K562 (cell line): Measurements from ENCODE around the gene FGF4. TPM values are rescaled to one million over a fixed set of nuclear protein-coding genes. Genes with fewer than 3 reads are reported as not detected.

Experiments used
- ATAC-seq: fragments of 200-7000 bp; cut with Tn5 transposase; 3 replicates; pipeline ENCODE4 v1.9.1; 2020; ENCODE audit warnings: moderate library complexity
- BruUV-seq: library from RNA; stranded (reverse); fragments of 400-500 nt; replicated peaks from 2 replicates; lab custom pipeline; 2021; lab: Mats Ljungman, UMichigan
- CTCF ChIA-PET: fragments of 300-600 bp; formaldehyde crosslinking; extraction: SDS; loops from one replicate; lab custom pipeline; 2021; ENCODE audit warnings: low intra/inter-chr PET ratio; lab: Yijun Ruan, JAX
- POLR2A ChIA-PET: fragments of 300-600, 350-650 bp; sonication (Branson Sonifier 250); formaldehyde crosslinking; extraction: SDS; loops from one replicate; lab custom pipeline; 2021; ENCODE audit warnings: antibody characterized with exemption, inconsistent platforms; lab: Yijun Ruan, JAX
- DNase-seq, 4 experiments: peaks; one replicate each; pipeline versions ENCODE4 v3.0.0 to v3.0.0-alpha.2; 2011 to 2018; ENCODE audit warnings: low spot score in 3 of 4, mixed read lengths in 3 of 4; ENCODE audit errors: extremely low read depth in 1 of 4
- FAIRE-seq: peaks from 2 replicates; lab custom pipeline; 2011; peaks lifted over from hg19 to GRCh38; lab: Jason Lieb, UNC
- H2AFZ ChIP-seq: 2 replicates; pipeline ENCODE4 v1.6.0; 2011; ENCODE audit warnings: low read depth, low read length, control low read depth, inconsistent platforms
- H3K27ac ChIP-seq: fragments of 200-600 bp; 3 replicates; pipeline ENCODE4 v1.8.0; 2011; ENCODE audit warnings: low read depth, mild to moderate bottlenecking, control low read depth, inconsistent platforms, low read length, moderate library complexity, mixed read lengths; ENCODE audit errors: extremely low read depth
- H3K27me3 ChIP-seq, 2 experiments: fragments of 300-600 bp in 1 of 2; 2 replicates in 1 of 2; 3 replicates in 1 of 2; pipeline versions ENCODE4 v1.6.0 to v1.8.0; 2011; ENCODE audit warnings: inconsistent platforms in 2 of 2, low read length in 2 of 2, mild to moderate bottlenecking in 1 of 2, mixed read lengths in 1 of 2, moderate library complexity in 1 of 2; ENCODE audit not compliant: control insufficient read depth in 2 of 2, insufficient read depth in 2 of 2
- H3K36me3 ChIP-seq: fragments of 300-600 bp; 3 replicates; pipeline ENCODE4 v1.8.0; 2011; ENCODE audit warnings: mild to moderate bottlenecking, low read length, inconsistent platforms; ENCODE audit not compliant: control insufficient read depth, insufficient read depth
- H3K4me1 ChIP-seq, 2 experiments: fragments of 200-600 bp in 1 of 2; replicated peaks in 1 of 2; 2 replicates in 1 of 2; 3 replicates in 1 of 2; pipeline versions ENCODE4 v1.5.1 to v1.8.0; 2011; ENCODE audit warnings: inconsistent platforms in 2 of 2, low read length in 2 of 2, mild to moderate bottlenecking in 1 of 2, mixed read lengths in 1 of 2, moderate library complexity in 1 of 2; ENCODE audit not compliant: control insufficient read depth in 2 of 2, insufficient read depth in 2 of 2
- H3K4me2 ChIP-seq: 2 replicates; pipeline ENCODE4 v1.6.1; 2011; ENCODE audit warnings: low read length, control low read depth, inconsistent platforms, mixed read lengths; ENCODE audit not compliant: insufficient read depth
- H3K4me3 ChIP-seq: fragments of 200-600 bp; sonication (generic), shearing (Covaris generic); 2 replicates; pipeline ENCODE4 v1.5.1; 2016; ENCODE audit warnings: control low read depth, inconsistent platforms
- H3K79me2 ChIP-seq: fragments of 200-600 bp; 3 replicates; pipeline ENCODE4 v1.8.0; 2011; ENCODE audit warnings: low read length, inconsistent platforms; ENCODE audit not compliant: control insufficient read depth, insufficient read depth
- H3K9ac ChIP-seq, 2 experiments: 2 replicates each; pipeline versions ENCODE4 v1.6.0 to v1.6.1; 2011; ENCODE audit warnings: low read depth in 2 of 2, low read length in 2 of 2, control low read depth in 1 of 2, inconsistent platforms in 1 of 2, mild to moderate bottlenecking in 1 of 2, mixed read lengths in 1 of 2; ENCODE audit not compliant: insufficient read depth in 1 of 2
- H3K9me1 ChIP-seq: one replicate; pipeline ENCODE4 v1.6.0; 2011; ENCODE audit warnings: inconsistent platforms, mild to moderate bottlenecking, low read length, moderate library complexity; ENCODE audit not compliant: control insufficient read depth, insufficient read depth
- H3K9me3 ChIP-seq: replicated peaks from 2 replicates; pipeline ENCODE4 v1.5.1; 2011; ENCODE audit warnings: low read depth, low read length, inconsistent platforms; ENCODE audit not compliant: control insufficient read depth, insufficient read depth
- H4K20me1 ChIP-seq: replicated peaks from 2 replicates; pipeline ENCODE4 v1.6.1; 2011; ENCODE audit warnings: low read length, inconsistent platforms, mixed read lengths; ENCODE audit not compliant: control insufficient read depth, insufficient read depth
- BCL6 ChIP-seq: fragments of 250-450 bp; sonication (Bioruptor Pico); IDR thresholded peaks from 2 replicates; pipeline ENCODE4 v1.4.0; 2020
- EWSR1 ChIP-seq: fragments of 450-650 bp; IDR thresholded peaks from 2 replicates; pipeline ENCODE4 v1.6.1; 2018; ENCODE audit warnings: borderline replicate concordance, mild to moderate bottlenecking, low read depth, moderate library complexity; ENCODE audit not compliant: partially characterized antibody
- KLF1 ChIP-seq: fragments of 450-650 bp; IDR thresholded peaks from 2 replicates; pipeline ENCODE4 v1.6.1; 2016; ENCODE audit warnings: missing genetic modification characterization, missing compliant biosample characterization
- MCM3 ChIP-seq: fragments of 450-650 bp; IDR thresholded peaks from 2 replicates; pipeline ENCODE4 v1.6.1; 2016
- NR4A1 ChIP-seq, 2 experiments: fragments of 250-450 bp in 1 of 2; fragments of 450-650 bp in 1 of 2; sonication (Bioruptor Pico) in 1 of 2; IDR thresholded peaks; 2 replicates each; pipeline versions ENCODE4 v1.4.0 to v1.6.1; 2016 to 2020; ENCODE audit warnings: mild to moderate bottlenecking in 2 of 2, missing compliant biosample characterization in 1 of 2, missing genetic modification characterization in 1 of 2, moderate library complexity in 1 of 2
- POLR2A ChIP-seq: fragments of 450-650 bp; conservative IDR thresholded peaks from 2 replicates; pipeline ENCODE4 v1.6.1; 2016
- ZNF57 ChIP-seq: fragments of 450-650 bp; formaldehyde crosslinking; IDR thresholded peaks from 2 replicates; pipeline ENCODE4 v1.4.0; 2020; ENCODE audit warnings: mild to moderate bottlenecking, moderate library complexity
- ZNF77 ChIP-seq: fragments of 250-450 bp; sonication (Bioruptor Pico); IDR thresholded peaks from 2 replicates; pipeline ENCODE4 v1.5.0; 2020
- WGBS: fragments of 100-300 bp; shearing (Covaris generic); methylation state at CpG from one replicate; pipeline ENCODE4 v1.1.6; 2016; ENCODE audit warnings: low coverage, mixed read lengths; ENCODE audit not compliant: insufficient coverage; ENCODE audit errors: missing lambda C conversion rate; 5-methylcytosine and 5-hydroxymethylcytosine counted together
- in situ Hi-C: fragments of 300-500 bp; cut with MboI; formaldehyde crosslinking; loops from 4 replicates; pipeline ENCODE4 v1.15.0; 2018; ENCODE audit warnings: inconsistent platforms, mixed read lengths
- intact Hi-C: fragments of 100-400 bp; cut with micrococcal nuclease; formaldehyde crosslinking; loops from 2 replicates; pipeline ENCODE4 v1.14.2; 2022
- polyA plus RNA-seq, 8 experiments: library from polyadenylated mRNA; depleted of rRNA in 4 of 8; stranded (reverse) in 5 of 8; unstranded in 3 of 8; fragments of >200 nt; fragmentation: Nextera tagmentation in 2 of 8; fragmentation: Illumina TruSeq in 1 of 8; extraction: Ambion mirVana in 2 of 8; extraction: Trizol in 1 of 8; gene quantifications; 2 replicates each; pipeline versions ENCODE4 v1.2.1 to v1.2.3, GENCODE V29; 2011 to 2014; ENCODE audit warnings: inconsistent platforms in 1 of 8, missing spikeins in 1 of 8
- total RNA-seq, 7 experiments: library from RNA; depleted of rRNA in 6 of 7; stranded (reverse); fragments of >200 nt in 6 of 7; fragmentation: Illumina TruSeq in 2 of 7; extraction: Trizol in 2 of 7; gene quantifications; 2 replicates each; pipeline versions ENCODE4 v1.2.1 to v1.2.3, GENCODE V29; 2011 to 2021; ENCODE audit warnings: low replicate concordance in 1 of 7
- TF ChIP-seq, protein P1 (sequence below): fragments of 450-650 bp; IDR thresholded peaks from 2 replicates; pipeline ENCODE4 v1.6.1; 2017; ENCODE audit warnings: antibody characterized with exemption, mild to moderate bottlenecking
- TF ChIP-seq, protein P2 (sequence below): sonication (generic); formaldehyde crosslinking; IDR thresholded peaks from 2 replicates; pipeline ENCODE4 v1.8.1; 2023; ENCODE audit warnings: mild to moderate bottlenecking, missing genetic modification reagents

The FGF4 gene
- total and polyA plus RNA-seq, 9 of the 15 experiments (the other 6 are each of a cell fraction or from before 2014, with no cell fraction given) = not detected

DNA sequence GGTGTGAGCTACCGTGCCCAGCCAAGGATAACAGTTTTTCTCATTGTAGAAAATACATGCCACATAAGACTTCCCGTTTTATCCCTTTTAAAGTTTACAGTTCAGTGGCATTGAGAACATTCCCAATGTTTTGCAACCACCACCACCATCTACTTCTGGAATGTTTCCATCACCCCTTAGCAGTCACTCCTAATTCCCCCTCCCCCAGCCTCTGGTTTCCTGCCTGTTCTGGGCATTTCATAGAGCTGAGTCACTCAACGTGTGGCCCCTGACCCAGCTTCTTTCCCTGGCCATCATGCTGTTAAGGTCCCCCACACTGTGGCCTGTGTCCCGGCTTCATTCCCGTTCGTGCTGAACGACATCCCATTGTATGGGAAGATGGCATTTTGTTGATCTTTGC is 30.7 kb downstream of the FGF4 start:
- DNase-seq (no peak), ATAC-seq (no peak), FAIRE-seq (no peak)
- WGBS = 2% methylated on average over 7 of the region's 7 CpGs
- Histone ChIP-seq H3K4me3 (no peak overlapping the region), H2AFZ (no peak overlapping the region), H3K79me2 (no peaks in the 10 kb centered on the region), H3K9me1 (no peaks in the 10 kb centered on the region), H3K36me3 (no peaks in the 10 kb centered on the region), H4K20me1 (no peaks in the 10 kb centered on the region; the same call in 1 of the 2 replicates), H3K27ac (no peak overlapping the region), H3K27me3 (peaks cover 28 to 60% of the 10 kb centered on the region in 2 experiments; a peak in 4 of 5 replicates), H3K9me3 (no peaks in the 10 kb centered on the region), H3K4me2 (no peak overlapping the region), H3K4me1 (peaks cover 0 to 5% of the 10 kb centered on the region in 2 experiments; a peak in 1 of 5 replicates), H3K9ac (no peak overlapping the region)
- BruUV-seq = no TSS peak
- ChIA-PET POLR2A (no interaction called here), CTCF (no interaction called here)
- TF ChIP-seq EWSR1 (no peak), BCL6 (CRISPR knock-in tag) (no peak)
- intact Hi-C loops (no loop called here), in situ Hi-C loops (no loop called here)

DNA sequence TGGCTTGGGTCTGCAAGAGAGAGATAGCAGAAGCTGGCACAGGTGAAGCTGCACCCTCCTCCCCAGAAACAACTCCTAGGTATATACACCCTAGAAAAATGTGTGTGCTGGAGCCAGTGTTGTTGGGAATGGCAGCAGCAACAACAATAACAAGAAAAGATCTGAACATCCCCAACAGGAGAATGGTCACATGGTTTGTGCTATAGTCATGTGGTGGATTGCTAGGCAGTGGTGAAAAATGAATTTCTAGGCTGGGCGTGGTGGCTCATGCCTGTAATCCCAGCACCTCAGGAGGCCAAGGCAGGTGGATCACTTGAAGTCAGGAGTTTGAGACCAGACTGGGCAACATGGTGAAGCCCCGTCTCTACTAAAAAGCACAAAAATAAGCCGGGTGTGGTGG is 40.3 kb downstream of the FGF4 start:
- ChIA-PET CTCF (no interaction called here), POLR2A (interaction anchor here (0.5 kb wide), 1 partner anchor 1703 kb away, joined by 3 read pairs; no protein-coding TSS in a partner anchor)
- no peak overlapping the region for H2AFZ ChIP-seq
- no peak for ATAC-seq
- H3K4me1 ChIP-seq = no peaks in the 10 kb centered on the region
- BruUV-seq = no TSS peak
- H3K9ac ChIP-seq = no peak overlapping the region
- H4K20me1 ChIP-seq = no peaks in the 10 kb centered on the region
- DNase-seq = no peak
- H3K9me3 ChIP-seq = no peaks in the 10 kb centered on the region; the same call in 1 of the 2 replicates
- no peak for FAIRE-seq
- H3K36me3 ChIP-seq = no peaks in the 10 kb centered on the region
- no peak overlapping the region for H3K4me3 ChIP-seq
- intact Hi-C loops = no loop called here
- in situ Hi-C loops = no loop called here
- WGBS = 0% methylated on average over 3 of the region's 3 CpGs
- no peaks in the 10 kb centered on the region for H3K9me1 ChIP-seq
- peaks cover 5 to 46% of the 10 kb centered on the region in 2 experiments; a peak in 4 of 5 replicates for H3K27me3 ChIP-seq
- no peaks in the 10 kb centered on the region for H3K79me2 ChIP-seq
- H3K4me2 ChIP-seq = no peak overlapping the region
- H3K27ac ChIP-seq = no peak overlapping the region
- TF ChIP-seq, protein P1, sequence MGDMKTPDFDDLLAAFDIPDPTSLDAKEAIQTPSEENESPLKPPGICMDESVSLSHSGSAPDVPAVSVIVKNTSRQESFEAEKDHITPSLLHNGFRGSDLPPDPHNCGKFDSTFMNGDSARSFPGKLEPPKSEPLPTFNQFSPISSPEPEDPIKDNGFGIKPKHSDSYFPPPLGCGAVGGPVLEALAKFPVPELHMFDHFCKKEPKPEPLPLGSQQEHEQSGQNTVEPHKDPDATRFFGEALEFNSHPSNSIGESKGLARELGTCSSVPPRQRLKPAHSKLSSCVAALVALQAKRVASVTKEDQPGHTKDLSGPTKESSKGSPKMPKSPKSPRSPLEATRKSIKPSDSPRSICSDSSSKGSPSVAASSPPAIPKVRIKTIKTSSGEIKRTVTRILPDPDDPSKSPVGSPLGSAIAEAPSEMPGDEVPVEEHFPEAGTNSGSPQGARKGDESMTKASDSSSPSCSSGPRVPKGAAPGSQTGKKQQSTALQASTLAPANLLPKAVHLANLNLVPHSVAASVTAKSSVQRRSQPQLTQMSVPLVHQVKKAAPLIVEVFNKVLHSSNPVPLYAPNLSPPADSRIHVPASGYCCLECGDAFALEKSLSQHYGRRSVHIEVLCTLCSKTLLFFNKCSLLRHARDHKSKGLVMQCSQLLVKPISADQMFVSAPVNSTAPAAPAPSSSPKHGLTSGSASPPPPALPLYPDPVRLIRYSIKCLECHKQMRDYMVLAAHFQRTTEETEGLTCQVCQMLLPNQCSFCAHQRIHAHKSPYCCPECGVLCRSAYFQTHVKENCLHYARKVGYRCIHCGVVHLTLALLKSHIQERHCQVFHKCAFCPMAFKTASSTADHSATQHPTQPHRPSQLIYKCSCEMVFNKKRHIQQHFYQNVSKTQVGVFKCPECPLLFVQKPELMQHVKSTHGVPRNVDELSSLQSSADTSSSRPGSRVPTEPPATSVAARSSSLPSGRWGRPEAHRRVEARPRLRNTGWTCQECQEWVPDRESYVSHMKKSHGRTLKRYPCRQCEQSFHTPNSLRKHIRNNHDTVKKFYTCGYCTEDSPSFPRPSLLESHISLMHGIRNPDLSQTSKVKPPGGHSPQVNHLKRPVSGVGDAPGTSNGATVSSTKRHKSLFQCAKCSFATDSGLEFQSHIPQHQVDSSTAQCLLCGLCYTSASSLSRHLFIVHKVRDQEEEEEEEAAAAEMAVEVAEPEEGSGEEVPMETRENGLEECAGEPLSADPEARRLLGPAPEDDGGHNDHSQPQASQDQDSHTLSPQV = no peak
- TF ChIP-seq ZNF77 (CRISPR knock-in tag) (no peak), KLF1 (no peak), NR4A1 (CRISPR knock-in tag; IDR thresholded peaks at IDR 0.05) (no peak), NR4A1 (tag; IDR thresholded peaks at IDR 0.05) (no peak), ZNF57 (CRISPR knock-in tag) (no peak), MCM3 (no peak), POLR2A (no peak)
- TF ChIP-seq, protein P2, sequence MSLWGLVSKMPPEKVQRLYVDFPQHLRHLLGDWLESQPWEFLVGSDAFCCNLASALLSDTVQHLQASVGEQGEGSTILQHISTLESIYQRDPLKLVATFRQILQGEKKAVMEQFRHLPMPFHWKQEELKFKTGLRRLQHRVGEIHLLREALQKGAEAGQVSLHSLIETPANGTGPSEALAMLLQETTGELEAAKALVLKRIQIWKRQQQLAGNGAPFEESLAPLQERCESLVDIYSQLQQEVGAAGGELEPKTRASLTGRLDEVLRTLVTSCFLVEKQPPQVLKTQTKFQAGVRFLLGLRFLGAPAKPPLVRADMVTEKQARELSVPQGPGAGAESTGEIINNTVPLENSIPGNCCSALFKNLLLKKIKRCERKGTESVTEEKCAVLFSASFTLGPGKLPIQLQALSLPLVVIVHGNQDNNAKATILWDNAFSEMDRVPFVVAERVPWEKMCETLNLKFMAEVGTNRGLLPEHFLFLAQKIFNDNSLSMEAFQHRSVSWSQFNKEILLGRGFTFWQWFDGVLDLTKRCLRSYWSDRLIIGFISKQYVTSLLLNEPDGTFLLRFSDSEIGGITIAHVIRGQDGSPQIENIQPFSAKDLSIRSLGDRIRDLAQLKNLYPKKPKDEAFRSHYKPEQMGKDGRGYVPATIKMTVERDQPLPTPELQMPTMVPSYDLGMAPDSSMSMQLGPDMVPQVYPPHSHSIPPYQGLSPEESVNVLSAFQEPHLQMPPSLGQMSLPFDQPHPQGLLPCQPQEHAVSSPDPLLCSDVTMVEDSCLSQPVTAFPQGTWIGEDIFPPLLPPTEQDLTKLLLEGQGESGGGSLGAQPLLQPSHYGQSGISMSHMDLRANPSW (CRISPR knock-in tag) = no peak
